GM23338 (cell line): Measurements from ENCODE around the gene FANCC. TPM values are rescaled to one million over a fixed set of nuclear protein-coding genes. Genes with fewer than 3 reads are reported as not detected.

Experiments used
- ATAC-seq: fragments of 200-7000 bp; cut with Tn5 transposase; 3 replicates; pipeline ENCODE4 v1.9.1; 2020
- DNase-seq: peaks from one replicate; pipeline ENCODE4 v3.0.0-alpha.2; 2015; ENCODE audit warnings: low spot score
- H2AFZ ChIP-seq: fragments of 200-600 bp; sonication (generic); 2 replicates; pipeline ENCODE4 v1.8.0; 2016; ENCODE audit warnings: antibody characterized with exemption, mild to moderate bottlenecking, moderate library complexity
- H3F3A ChIP-seq: fragments of 200-600 bp; sonication (generic); replicated peaks from 2 replicates; pipeline ENCODE4 v1.8.0; 2017; ENCODE audit warnings: antibody characterized with exemption, mixed run types, low read depth
- H3K27ac ChIP-seq: fragments of 200-600 bp; sonication (generic); 2 replicates; pipeline ENCODE4 v1.6.1; 2016; ENCODE audit warnings: low read depth
- H3K27me3 ChIP-seq: fragments of 200-600 bp; sonication (generic); 2 replicates; pipeline ENCODE4 v1.8.0; 2016; ENCODE audit warnings: mild to moderate bottlenecking, mixed run types, moderate library complexity; ENCODE audit not compliant: insufficient read depth
- H3K36me3 ChIP-seq: fragments of 200-600 bp; sonication (generic); 2 replicates; pipeline ENCODE4 v1.8.0; 2016; ENCODE audit warnings: mild to moderate bottlenecking; ENCODE audit not compliant: insufficient read depth
- H3K4me1 ChIP-seq: fragments of 200-600 bp; sonication (generic); 2 replicates; pipeline ENCODE4 v1.8.0; 2016; ENCODE audit warnings: mild to moderate bottlenecking, moderate library complexity; ENCODE audit not compliant: insufficient read depth
- H3K4me2 ChIP-seq: fragments of 200-600 bp; sonication (generic); 2 replicates; pipeline ENCODE4 v1.7.1; 2017; ENCODE audit warnings: mixed run types
- H3K4me3 ChIP-seq: fragments of 200-600 bp; sonication (generic); 2 replicates; pipeline ENCODE4 v1.6.1; 2016; ENCODE audit warnings: mixed run types
- H3K79me2 ChIP-seq: fragments of 200-600 bp; sonication (generic); replicated peaks from 2 replicates; pipeline ENCODE4 v1.8.0; 2017; ENCODE audit warnings: mild to moderate bottlenecking; ENCODE audit not compliant: insufficient read depth
- H3K9me2 ChIP-seq: fragments of 200-600 bp; sonication (generic); 2 replicates; pipeline ENCODE4 v1.8.0; 2017; ENCODE audit not compliant: insufficient read depth
- H4K20me1 ChIP-seq: fragments of 200-600 bp; sonication (generic); replicated peaks from 2 replicates; pipeline ENCODE4 v1.8.0; 2017; ENCODE audit warnings: mild to moderate bottlenecking; ENCODE audit not compliant: insufficient read depth
- H3K27ac Mint-ChIP-seq: 2 replicates; pipeline ENCODE4 v1.8.0; 2020; ENCODE audit warnings: inconsistent platforms, mild to moderate bottlenecking, moderate library complexity, mixed read lengths
- H3K27me3 Mint-ChIP-seq: 3 replicates; pipeline ENCODE4 v1.8.0; 2022; ENCODE audit warnings: low read depth, mild to moderate bottlenecking, moderate library complexity, mixed read lengths, inconsistent platforms; ENCODE audit not compliant: insufficient read depth, poor library complexity
- H3K36me3 Mint-ChIP-seq: 3 replicates; pipeline ENCODE4 v1.8.0; 2021; ENCODE audit warnings: low read depth, mild to moderate bottlenecking, inconsistent platforms, moderate library complexity, mixed read lengths
- H3K4me1 Mint-ChIP-seq: 3 replicates; pipeline ENCODE4 v1.8.0; 2020; ENCODE audit warnings: mild to moderate bottlenecking, inconsistent platforms, mixed read lengths
- H3K4me3 Mint-ChIP-seq: 3 replicates; pipeline ENCODE4 v1.8.0; 2021; ENCODE audit warnings: moderate library complexity, mild to moderate bottlenecking, inconsistent platforms, mixed read lengths
- H3K9me3 Mint-ChIP-seq: 3 replicates; pipeline ENCODE4 v1.8.0; 2020; ENCODE audit warnings: moderate library complexity, mild to moderate bottlenecking, inconsistent platforms, mixed read lengths
- ETS1 ChIP-seq: IDR thresholded peaks from 2 replicates; pipeline ENCODE4 v1.6.1; 2016; ENCODE audit warnings: antibody characterized with exemption
- NANOG ChIP-seq: IDR thresholded peaks from 2 replicates; pipeline ENCODE4 v1.6.1; 2016; ENCODE audit warnings: antibody characterized with exemption, borderline replicate concordance
- STAT1 ChIP-seq: IDR thresholded peaks from one replicate; pipeline ENCODE4 v1.6.1; 2016; ENCODE audit warnings: antibody characterized with exemption; ENCODE audit not compliant: unreplicated experiment
- ZNF462 ChIP-seq: fragments of 250-450 bp; sonication (Bioruptor Pico); IDR thresholded peaks from 2 replicates; pipeline ENCODE4 v1.5.0; 2020; ENCODE audit warnings: mild to moderate bottlenecking, moderate library complexity
- polyA plus RNA-seq: library from polyadenylated mRNA; unstranded; fragments of >200 nt; fragmentation: Nextera tagmentation; extraction: Ambion mirVana; gene quantifications from 2 replicates; pipeline ENCODE4 v1.2.1, GENCODE V29; 2016
- total RNA-seq: library from RNA; depleted of rRNA; stranded (reverse); fragments of >200 nt; shearing (Covaris generic); gene quantifications from 2 replicates; pipeline ENCODE4 v1.2.3, GENCODE V29; 2014

The FANCC gene
- total and polyA plus RNA-seq, 2 experiments from 2014 or later, result 7.8 to 18.1 TPM

- Histone ChIP-seq H3K4me2 (no peak overlapping the region), H3K79me2 (no peaks in the 10 kb centered on the region), H4K20me1 (no peaks in the 10 kb centered on the region), H3K4me1 (no peaks in the 10 kb centered on the region), H3K36me3 (no peaks in the 10 kb centered on the region; the same call in 1 of the 2 replicates), H3K9me2 (no peaks in the 10 kb centered on the region), H3K27me3 (peaks cover 44% of the 10 kb centered on the region), H3F3A (0 out of 2 replicates have a peak, but pooled peaks cover 6% of the 10 kb centered on the region), H3K4me3 (no peak overlapping the region), H3K27ac (no peak overlapping the region), H2AFZ (no peak overlapping the region)
- H3K27ac Mint-ChIP-seq, result no peak overlapping the region
- peaks cover 35% of the 10 kb centered on the region for H3K27me3 Mint-ChIP-seq
- no peaks in the 10 kb centered on the region for H3K9me3 Mint-ChIP-seq
- ATAC-seq, result no peak
- H3K4me1 Mint-ChIP-seq, result no peaks in the 10 kb centered on the region
- no peak overlapping the region for H3K4me3 Mint-ChIP-seq
- TF ChIP-seq ETS1 (no peak), ZNF462 (CRISPR knock-in tag) (no peak), NANOG (no peak)
- DNase-seq, result no peak
- no peaks in the 10 kb centered on the region; the same call in 2 of the 3 replicates for H3K36me3 Mint-ChIP-seq
Observed at GRCh38 chr9:95346021-95346420, 28.5 kb upstream of the FANCC start.

- no peaks in the 10 kb centered on the region for H3K9me3 Mint-ChIP-seq
- Histone ChIP-seq H3K27ac (no peak overlapping the region), H3K79me2 (no peaks in the 10 kb centered on the region), H3K4me3 (no peak overlapping the region), H3K36me3 (no peaks in the 10 kb centered on the region; the same call in 1 of the 2 replicates), H3K4me1 (no peaks in the 10 kb centered on the region), H3K27me3 (peaks cover 32% of the 10 kb centered on the region), H3F3A (0 out of 2 replicates have a peak, but pooled peaks cover 1% of the 10 kb centered on the region), H3K4me2 (no peak overlapping the region), H3K9me2 (no peaks in the 10 kb centered on the region), H4K20me1 (no peaks in the 10 kb centered on the region), H2AFZ (no peak overlapping the region)
- no peaks in the 10 kb centered on the region for H3K4me1 Mint-ChIP-seq
- ATAC-seq (no peak), DNase-seq (no peak)
- H3K4me3 Mint-ChIP-seq, result no peak overlapping the region
- H3K27me3 Mint-ChIP-seq, result peaks cover 23% of the 10 kb centered on the region
- H3K27ac Mint-ChIP-seq, result no peak overlapping the region
- H3K36me3 Mint-ChIP-seq, result no peaks in the 10 kb centered on the region; the same call in 2 of the 3 replicates
- TF ChIP-seq ZNF462 (CRISPR knock-in tag), result no peak
- no peak for TF ChIP-seq STAT1
Observed at GRCh38 chr9:95344735-95345325, 27.3 kb upstream of the FANCC start.
